Fibroblast of the aortic adventitia (primary cell): ENCODE results near the gene AQP7. TPM values are rescaled to one million over a fixed set of nuclear protein-coding genes. Genes with fewer than 3 reads are reported as not detected.

Source experiments
- DNase-seq: peaks from one replicate; pipeline ENCODE4 v3.0.0-alpha.2; 2010; ENCODE audit warnings: low read depth
- H3K4me3 ChIP-seq: 2 replicates; pipeline ENCODE4 v1.5.1; 2011; ENCODE audit warnings: low read depth, mild to moderate bottlenecking, control low read depth, low read length, moderate library complexity
- CTCF ChIP-seq: IDR thresholded peaks from 2 replicates; pipeline ENCODE4 v1.5.1; 2011; ENCODE audit warnings: mild to moderate bottlenecking, low read length, control low read depth, inconsistent platforms; ENCODE audit not compliant: insufficient read depth
- total RNA-seq: library from RNA; depleted of rRNA; stranded (reverse); fragments of >200 nt; gene quantifications from 2 replicates; pipeline ENCODE4 v1.2.3, GENCODE V29; 2012; ENCODE audit warnings: low replicate concordance

The AQP7 gene
- total RNA-seq, 1 donor: 0.09 TPM

- DNase-seq: no peak
- TF ChIP-seq CTCF: no peak
- H3K4me3 ChIP-seq: no peak overlapping the region
Measured at GRCh38 chr9:33380390-33381094, 21.8 kb downstream of the AQP7 start.

- H3K4me3 ChIP-seq: no peak overlapping the region
- no peak for TF ChIP-seq CTCF
- DNase-seq: no peak
Measured at GRCh38 chr9:33379666-33380389, 22.5 kb downstream of the AQP7 start.

GRCh38 chr9:33378121-33378795 lies 24.1 kb downstream of the AQP7 start:
- no peak for TF ChIP-seq CTCF
- no peak overlapping the region for H3K4me3 ChIP-seq
- no peak for DNase-seq

GRCh38 chr9:33377089-33377715 lies 25.2 kb downstream of the AQP7 start:
- TF ChIP-seq CTCF: no peak
- DNase-seq: no peak

GRCh38 chr9:33375841-33376321 lies 26.5 kb downstream of the AQP7 start:
- H3K4me3 ChIP-seq: no peak overlapping the region
- TF ChIP-seq CTCF: no peak
- no peak for DNase-seq

More at GRCh38 chr9:33377089-33377715, 25.2 kb downstream of the AQP7 start:
- H3K4me3 ChIP-seq: no peak overlapping the region

GRCh38 chr9:33375238-33375840 lies 27.0 kb downstream of the AQP7 start:
- H3K4me3 ChIP-seq: no peak overlapping the region
- TF ChIP-seq CTCF: no peak
- no peak for DNase-seq
